Keratinocyte (primary cell): ENCODE data around the gene ATXN7L1. TPM values are rescaled to one million over a fixed set of nuclear protein-coding genes. Genes with fewer than 3 reads are reported as not detected.

Experiments
- DNase-seq: peaks from one replicate; pipeline ENCODE4 v3.0.0-alpha.2; 2011; ENCODE audit warnings: low read depth, missing footprints, low spot score
- FAIRE-seq: peaks from 2 replicates; lab custom pipeline; 2011; peaks lifted over from hg19 to GRCh38; lab: Jason Lieb, UNC
- H2AFZ ChIP-seq: 2 replicates; pipeline ENCODE4 v1.6.0; 2012; ENCODE audit warnings: low read length, control low read depth, inconsistent platforms; ENCODE audit not compliant: control insufficient read depth
- H3K27ac ChIP-seq: 2 replicates; pipeline ENCODE4 v1.5.1; 2011; ENCODE audit warnings: low read length; ENCODE audit not compliant: control insufficient read depth, insufficient read depth
- H3K27me3 ChIP-seq: 3 replicates; pipeline ENCODE4 v1.6.0; 2011; ENCODE audit warnings: low read length; ENCODE audit not compliant: control insufficient read depth, insufficient read depth; ENCODE audit errors: extremely low read depth
- H3K36me3 ChIP-seq, 2 experiments: 2 replicates in 1 of 2; 3 replicates in 1 of 2; pipeline ENCODE4 v1.5.1; 2011; ENCODE audit warnings: low read length in 2 of 2, mild to moderate bottlenecking in 1 of 2; ENCODE audit not compliant: control insufficient read depth in 2 of 2, insufficient read depth in 2 of 2; ENCODE audit errors: extremely low read depth in 1 of 2
- H3K4me1 ChIP-seq: 3 replicates; pipeline ENCODE4 v1.5.1; 2011; ENCODE audit warnings: low read length; ENCODE audit not compliant: control insufficient read depth, insufficient read depth; ENCODE audit errors: extremely low read depth
- H3K4me2 ChIP-seq: 3 replicates; pipeline ENCODE4 v1.6.0; 2011; ENCODE audit warnings: low read depth, low read length; ENCODE audit not compliant: control insufficient read depth, insufficient read depth; ENCODE audit errors: extremely low read depth
- H3K4me3 ChIP-seq, 3 experiments: fragments of 200-600 bp in 1 of 3; sonication (generic) in 1 of 3; 2 replicates in 2 of 3; 3 replicates in 1 of 3; pipeline ENCODE4 v1.5.1; 2011 to 2016; ENCODE audit warnings: low read length in 3 of 3, mild to moderate bottlenecking in 3 of 3, control low read depth in 2 of 3, inconsistent platforms in 1 of 3, low read depth in 1 of 3, mixed read lengths in 1 of 3, mixed run types in 1 of 3, moderate library complexity in 1 of 3; ENCODE audit not compliant: control insufficient read depth in 2 of 3, insufficient read depth in 2 of 3; ENCODE audit errors: extremely low read depth in 1 of 3
- H3K79me2 ChIP-seq: 2 replicates; pipeline ENCODE4 v1.6.0; 2012; ENCODE audit warnings: low read length; ENCODE audit not compliant: control insufficient read depth, insufficient read depth
- H3K9ac ChIP-seq: 3 replicates; pipeline ENCODE4 v1.6.0; 2011; ENCODE audit warnings: low read length; ENCODE audit not compliant: control insufficient read depth, insufficient read depth; ENCODE audit errors: extremely low read depth
- H3K9me1 ChIP-seq: 3 replicates; pipeline ENCODE4 v1.6.0; 2011; ENCODE audit warnings: low read length; ENCODE audit not compliant: control insufficient read depth, insufficient read depth; ENCODE audit errors: extremely low read depth
- H3K9me3 ChIP-seq: 2 replicates; pipeline ENCODE4 v1.5.1; 2012; ENCODE audit warnings: low read depth, low read length; ENCODE audit not compliant: control insufficient read depth
- H4K20me1 ChIP-seq: 3 replicates; pipeline ENCODE4 v1.6.0; 2011; ENCODE audit warnings: low read length; ENCODE audit not compliant: control insufficient read depth, insufficient read depth; ENCODE audit errors: extremely low read depth
- EZH2 ChIP-seq: IDR thresholded peaks from one replicate; pipeline ENCODE4 v1.6.1; 2012; ENCODE audit warnings: inconsistent platforms, mild to moderate bottlenecking, low read length, moderate library complexity
- dilution Hi-C: fragments of 300-500 bp; cut with MboI; formaldehyde crosslinking; loops from one replicate; pipeline ENCODE4 v1.7.0; 2020; ENCODE audit warnings: low sequenced_read_pairs; ENCODE audit not compliant: extremely low pct_ligation_motif_present
- polyA plus RNA-seq, 5 experiments: library from polyadenylated mRNA; depleted of rRNA in 3 of 5; stranded (reverse) in 3 of 5; stranded (forward) in 1 of 5; unstranded in 1 of 5; fragments of >200 nt; gene quantifications; 1 replicate in 1 of 5; 2 replicates in 3 of 5; 3 replicates in 1 of 5; pipeline versions ENCODE4 v1.2.1 to v1.2.3, GENCODE V29; 2011 to 2012; ENCODE audit warnings: missing spikeins in 2 of 5, low read depth in 1 of 5, low replicate concordance in 1 of 5
- TF ChIP-seq, protein P1 (sequence below), 3 experiments: IDR thresholded peaks in 1 of 3; conservative IDR thresholded peaks in 1 of 3; optimal IDR thresholded peaks in 1 of 3; 2 replicates in 2 of 3; 3 replicates in 1 of 3; pipeline versions ENCODE3 to v1.5.1; 2011; ENCODE audit warnings: low read length in 3 of 3, mild to moderate bottlenecking in 3 of 3, moderate library complexity in 2 of 3, control low read depth in 1 of 3, inconsistent platforms in 1 of 3; ENCODE audit not compliant: insufficient read depth in 2 of 3; ENCODE audit errors: extremely low read depth in 1 of 3

ATXN7L1 gene
- polyA plus RNA-seq, 1 donor (not counting 4 experiments of a cell fraction or from before 2014, with no cell fraction given): 4.8 TPM

DNA sequence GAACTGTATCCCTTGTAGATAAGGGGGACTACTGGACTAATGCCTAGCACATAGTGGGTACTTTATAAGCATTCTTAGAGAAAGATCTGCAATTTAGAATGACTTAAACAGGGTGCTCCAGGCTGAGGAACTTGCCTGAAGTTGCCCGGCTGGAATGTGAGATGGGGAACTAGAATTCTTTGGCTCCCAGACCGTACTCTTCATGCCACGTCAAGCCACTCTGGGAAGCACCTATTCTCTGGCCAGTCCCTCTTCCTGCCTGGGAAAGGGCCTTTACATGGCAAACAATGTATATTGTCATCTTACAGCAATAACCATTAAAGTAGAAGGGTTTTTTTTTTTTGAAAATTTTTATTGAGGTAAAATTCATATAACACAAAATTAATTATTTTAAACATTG lies 34.5 kb downstream of the ATXN7L1 start:
- no peak overlapping the region for H3K9ac ChIP-seq
- H4K20me1 ChIP-seq: no peaks in the 10 kb centered on the region
- H3K27me3 ChIP-seq: no peaks in the 10 kb centered on the region
- no peaks in the 10 kb centered on the region for H3K9me1 ChIP-seq
- peak; percentile 38 for DNase-seq
- H3K4me1 ChIP-seq: peaks cover 46% of the 10 kb centered on the region
- dilution Hi-C loops: no loop called here
- H3K36me3 ChIP-seq: no peaks in the 10 kb centered on the region
- peak overlapping the region; percentile 59 for H3K27ac ChIP-seq
- no peaks in the 10 kb centered on the region for H3K9me3 ChIP-seq
- TF ChIP-seq, protein P1, sequence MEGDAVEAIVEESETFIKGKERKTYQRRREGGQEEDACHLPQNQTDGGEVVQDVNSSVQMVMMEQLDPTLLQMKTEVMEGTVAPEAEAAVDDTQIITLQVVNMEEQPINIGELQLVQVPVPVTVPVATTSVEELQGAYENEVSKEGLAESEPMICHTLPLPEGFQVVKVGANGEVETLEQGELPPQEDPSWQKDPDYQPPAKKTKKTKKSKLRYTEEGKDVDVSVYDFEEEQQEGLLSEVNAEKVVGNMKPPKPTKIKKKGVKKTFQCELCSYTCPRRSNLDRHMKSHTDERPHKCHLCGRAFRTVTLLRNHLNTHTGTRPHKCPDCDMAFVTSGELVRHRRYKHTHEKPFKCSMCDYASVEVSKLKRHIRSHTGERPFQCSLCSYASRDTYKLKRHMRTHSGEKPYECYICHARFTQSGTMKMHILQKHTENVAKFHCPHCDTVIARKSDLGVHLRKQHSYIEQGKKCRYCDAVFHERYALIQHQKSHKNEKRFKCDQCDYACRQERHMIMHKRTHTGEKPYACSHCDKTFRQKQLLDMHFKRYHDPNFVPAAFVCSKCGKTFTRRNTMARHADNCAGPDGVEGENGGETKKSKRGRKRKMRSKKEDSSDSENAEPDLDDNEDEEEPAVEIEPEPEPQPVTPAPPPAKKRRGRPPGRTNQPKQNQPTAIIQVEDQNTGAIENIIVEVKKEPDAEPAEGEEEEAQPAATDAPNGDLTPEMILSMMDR (optimal IDR thresholded peaks at IDR 0.05 in 1 of 3, IDR thresholded peaks at IDR 0.05 in 1 of 3, conservative IDR thresholded peaks at IDR 0.05 in 1 of 3; ENCODE audit: extremely low read depth in 1 of 3, insufficient read depth in 2 of 3, low read length in 3 of 3): no peak
- TF ChIP-seq EZH2: no peak
- H3K4me3 ChIP-seq: no peak overlapping the region
- peak overlapping the region; percentile 68 for H3K4me2 ChIP-seq
- no peaks in the 10 kb centered on the region for H3K79me2 ChIP-seq
- peak overlapping the region; percentile 25 for H2AFZ ChIP-seq
- peak; percentile 83 for FAIRE-seq

DNA sequence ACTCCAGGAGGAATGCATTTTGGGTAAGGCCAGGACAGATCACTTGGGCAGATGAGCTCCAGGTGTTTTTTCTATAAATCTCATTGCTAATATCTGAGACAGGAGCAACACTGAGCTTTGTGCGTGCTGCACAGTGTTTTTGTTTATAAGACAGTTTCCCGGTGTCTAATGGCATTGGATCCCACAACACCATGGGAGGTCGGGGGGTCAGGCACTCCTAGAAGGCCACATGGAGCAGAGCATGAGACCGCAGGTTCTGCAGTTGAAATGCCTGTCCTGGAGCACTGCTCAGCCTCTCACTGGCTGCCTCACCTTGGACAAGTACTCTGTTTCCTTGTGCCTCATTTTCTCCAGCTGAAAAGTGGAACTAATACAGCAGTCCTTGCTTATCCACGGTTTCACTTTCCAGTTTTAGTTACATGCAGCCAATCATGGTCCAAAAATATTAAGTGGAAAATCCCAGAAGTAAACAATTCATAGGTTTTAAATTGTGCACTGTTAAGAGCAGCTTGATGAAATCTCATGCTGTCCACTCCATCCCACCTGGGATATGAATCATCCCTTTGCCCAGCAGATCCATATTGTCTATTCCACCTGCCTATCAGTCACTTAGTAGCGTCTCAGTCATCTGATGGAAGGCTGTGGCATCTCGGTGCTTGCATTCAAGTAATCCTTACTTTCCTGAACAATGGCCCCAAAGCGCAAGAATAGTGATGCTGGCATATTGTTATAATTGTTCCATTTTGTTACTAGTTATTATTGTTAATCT lies 35.2 kb downstream of the ATXN7L1 start:
- FAIRE-seq: peak; percentile 57
- no peaks in the 10 kb centered on the region for H4K20me1 ChIP-seq
- no peaks in the 10 kb centered on the region for H3K27me3 ChIP-seq
- no peaks in the 10 kb centered on the region for H3K36me3 ChIP-seq
- no peak for DNase-seq
- H3K4me1 ChIP-seq: peaks cover 46% of the 10 kb centered on the region
- dilution Hi-C loops: no loop called here
- H3K9me1 ChIP-seq: no peaks in the 10 kb centered on the region
- H3K4me3 ChIP-seq: no peak overlapping the region
- H3K9ac ChIP-seq: no peak overlapping the region
- peak overlapping the region; percentile 68 for H3K4me2 ChIP-seq
- no peak overlapping the region for H2AFZ ChIP-seq
- TF ChIP-seq, protein P1 (optimal IDR thresholded peaks at IDR 0.05 in 1 of 3, IDR thresholded peaks at IDR 0.05 in 1 of 3, conservative IDR thresholded peaks at IDR 0.05 in 1 of 3; ENCODE audit: extremely low read depth in 1 of 3, insufficient read depth in 2 of 3, low read length in 3 of 3): no peak
- H3K9me3 ChIP-seq: no peaks in the 10 kb centered on the region
- peak overlapping the region; percentile 59 for H3K27ac ChIP-seq
- H3K79me2 ChIP-seq: no peaks in the 10 kb centered on the region
